Fibroblast of skin of right biceps (primary cell): Measurements from ENCODE around the gene IGFBP5.
A peak's percentile ranks its signal among the peaks of the same experiment; 100 is the strongest.

Experiments
- DNase-seq: peaks from one replicate; pipeline ENCODE4 v3.0.0-alpha.2; 2013

Gene IGFBP5

DNA sequence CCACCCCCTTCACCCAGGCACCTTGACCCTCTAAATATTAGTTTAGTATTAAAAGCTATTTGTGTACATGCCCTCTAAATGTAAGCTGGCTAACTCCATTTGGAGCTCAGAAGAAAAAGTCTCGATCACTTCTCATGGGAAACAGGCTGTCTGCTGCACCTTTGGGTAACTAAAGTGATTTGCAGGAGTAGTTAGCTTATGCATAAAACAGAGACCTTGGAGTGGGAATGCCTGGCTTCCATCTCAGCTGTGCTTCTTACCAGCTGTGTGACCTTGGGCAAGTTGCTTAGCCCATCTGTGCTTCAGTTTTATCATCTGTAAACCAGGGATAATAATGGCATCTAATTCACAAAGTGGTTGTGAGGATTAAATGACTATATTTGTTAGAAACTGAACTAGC is 32.2 kb downstream of the IGFBP5 start:
- DNase-seq: no peak

DNA sequence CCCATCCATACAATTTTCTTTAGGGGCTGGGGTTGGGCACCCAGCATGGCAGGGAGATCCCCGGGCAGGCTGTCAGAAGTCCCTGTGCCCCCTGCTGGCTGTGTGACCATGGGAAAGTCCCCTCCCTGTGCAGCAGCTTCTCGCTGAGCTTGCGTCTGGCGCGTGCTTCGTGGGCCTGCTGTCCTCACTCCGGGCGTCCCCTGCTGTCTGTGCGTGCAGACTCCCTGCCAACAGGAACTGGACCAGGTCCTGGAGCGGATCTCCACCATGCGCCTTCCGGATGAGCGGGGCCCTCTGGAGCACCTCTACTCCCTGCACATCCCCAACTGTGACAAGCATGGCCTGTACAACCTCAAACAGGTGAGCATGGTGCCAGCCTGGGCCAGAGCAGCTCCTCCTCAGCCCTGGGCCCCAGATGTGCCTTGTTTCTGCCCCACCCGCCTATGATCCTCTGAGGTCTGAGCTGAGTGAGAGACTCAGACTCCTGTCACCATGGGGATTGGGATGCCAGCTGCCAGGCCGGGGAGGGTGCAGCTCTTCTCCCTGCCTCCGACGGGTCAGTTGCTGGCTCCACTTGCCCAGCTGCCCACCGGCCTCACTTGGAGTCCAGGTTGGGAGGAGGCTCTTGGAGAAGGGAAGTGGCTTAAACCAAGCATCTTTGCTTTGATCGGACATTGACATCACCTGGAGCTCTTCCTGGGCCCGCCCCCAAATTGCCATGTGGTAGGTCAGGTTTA is 33.5 kb downstream of the IGFBP5 start:
- DNase-seq: no peak

DNA sequence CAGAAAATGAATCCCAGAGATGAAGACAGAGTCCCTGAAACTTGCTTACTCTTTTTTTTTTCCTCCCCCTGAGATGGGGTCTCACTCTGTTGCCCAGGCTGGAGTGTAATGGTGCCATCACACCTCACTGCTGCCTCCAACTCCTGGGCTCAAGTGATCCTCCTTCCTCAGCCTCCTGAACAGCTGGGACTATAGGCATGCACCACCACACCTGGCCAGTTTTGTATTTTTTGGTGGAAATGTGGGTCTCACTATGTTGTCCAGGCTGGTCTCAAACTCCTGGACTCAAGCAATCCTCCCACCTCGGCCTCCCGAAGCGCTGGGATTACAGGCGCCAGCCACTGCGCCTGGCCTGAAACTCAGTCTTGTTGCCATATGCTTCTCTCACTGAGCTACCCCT is 34.3 kb downstream of the IGFBP5 start:
- DNase-seq: no peak

DNA sequence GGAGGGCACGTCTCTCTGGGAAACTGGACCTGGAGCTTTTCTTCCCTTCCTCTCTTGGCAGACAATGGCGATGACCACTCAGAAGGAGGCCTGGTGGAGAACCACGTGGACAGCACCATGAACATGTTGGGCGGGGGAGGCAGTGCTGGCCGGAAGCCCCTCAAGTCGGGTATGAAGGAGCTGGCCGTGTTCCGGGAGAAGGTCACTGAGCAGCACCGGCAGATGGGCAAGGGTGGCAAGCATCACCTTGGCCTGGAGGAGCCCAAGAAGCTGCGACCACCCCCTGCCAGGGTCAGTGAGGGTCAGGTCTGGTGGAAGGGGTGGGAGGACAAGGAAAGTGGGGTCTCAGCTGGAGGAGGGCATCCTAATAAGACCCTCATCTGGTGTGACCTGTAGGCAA is 34.9 kb downstream of the IGFBP5 start:
- DNase-seq: no peak

DNA sequence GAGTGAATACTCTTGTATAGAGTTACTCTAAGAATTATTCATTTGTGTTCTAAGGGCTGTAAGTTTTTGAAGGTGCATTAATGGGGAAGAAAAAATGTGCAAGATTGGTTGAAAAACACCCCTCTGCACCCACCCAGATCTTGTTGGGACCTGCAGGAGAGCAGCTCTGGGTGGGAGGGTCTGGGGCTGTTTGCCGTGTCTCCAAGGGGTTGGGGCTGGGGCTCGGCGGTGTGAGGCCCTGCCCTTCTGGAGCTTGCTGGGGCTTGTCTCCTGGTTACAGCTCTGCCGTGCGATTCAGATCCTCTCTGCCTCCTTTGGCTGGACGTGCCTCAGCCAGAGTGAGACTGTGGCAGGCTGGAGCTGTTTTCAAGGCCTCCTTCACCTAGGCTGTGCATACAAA is 36.1 kb downstream of the IGFBP5 start:
- no peak for DNase-seq

DNA sequence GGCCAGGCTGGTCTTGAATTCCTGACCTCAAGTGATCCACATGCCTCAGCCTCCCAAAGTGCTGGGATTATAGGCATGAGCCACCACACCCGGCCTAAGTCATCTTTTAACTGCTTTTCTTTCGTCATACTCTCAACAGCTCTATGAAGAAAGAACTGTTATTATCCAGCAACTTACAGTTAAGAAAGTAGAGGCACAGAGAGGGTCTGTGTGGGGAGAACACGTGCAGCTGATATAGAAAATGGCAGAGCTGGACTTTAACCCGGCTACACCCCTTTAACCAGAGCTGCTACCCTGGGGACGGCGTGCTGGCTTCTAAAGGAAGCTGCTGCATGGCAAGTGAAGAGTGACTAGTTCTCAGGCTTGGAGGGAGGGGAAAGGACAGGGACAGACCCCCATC is 36.6 kb downstream of the IGFBP5 start:
- DNase-seq: no peak

DNA sequence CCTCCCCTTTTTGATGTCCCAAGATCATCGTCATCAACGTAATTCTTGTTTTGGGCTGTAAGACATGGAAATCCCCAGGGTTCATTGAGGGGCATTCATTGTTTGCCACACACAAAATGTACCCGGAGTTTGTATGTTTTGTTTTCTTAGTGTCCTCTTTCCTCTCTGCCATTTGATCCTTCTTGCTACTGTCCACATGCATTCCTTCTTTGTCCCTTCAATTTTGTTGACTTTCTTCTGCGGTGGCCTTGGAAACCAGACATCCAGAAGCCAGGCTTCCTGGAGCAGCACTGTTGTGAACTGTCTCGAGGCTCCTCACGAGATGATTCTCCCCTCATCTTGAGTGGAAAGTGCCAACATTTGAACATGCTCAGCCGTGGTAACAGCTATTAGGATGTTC is 37.4 kb downstream of the IGFBP5 start:
- no peak for DNase-seq

DNA sequence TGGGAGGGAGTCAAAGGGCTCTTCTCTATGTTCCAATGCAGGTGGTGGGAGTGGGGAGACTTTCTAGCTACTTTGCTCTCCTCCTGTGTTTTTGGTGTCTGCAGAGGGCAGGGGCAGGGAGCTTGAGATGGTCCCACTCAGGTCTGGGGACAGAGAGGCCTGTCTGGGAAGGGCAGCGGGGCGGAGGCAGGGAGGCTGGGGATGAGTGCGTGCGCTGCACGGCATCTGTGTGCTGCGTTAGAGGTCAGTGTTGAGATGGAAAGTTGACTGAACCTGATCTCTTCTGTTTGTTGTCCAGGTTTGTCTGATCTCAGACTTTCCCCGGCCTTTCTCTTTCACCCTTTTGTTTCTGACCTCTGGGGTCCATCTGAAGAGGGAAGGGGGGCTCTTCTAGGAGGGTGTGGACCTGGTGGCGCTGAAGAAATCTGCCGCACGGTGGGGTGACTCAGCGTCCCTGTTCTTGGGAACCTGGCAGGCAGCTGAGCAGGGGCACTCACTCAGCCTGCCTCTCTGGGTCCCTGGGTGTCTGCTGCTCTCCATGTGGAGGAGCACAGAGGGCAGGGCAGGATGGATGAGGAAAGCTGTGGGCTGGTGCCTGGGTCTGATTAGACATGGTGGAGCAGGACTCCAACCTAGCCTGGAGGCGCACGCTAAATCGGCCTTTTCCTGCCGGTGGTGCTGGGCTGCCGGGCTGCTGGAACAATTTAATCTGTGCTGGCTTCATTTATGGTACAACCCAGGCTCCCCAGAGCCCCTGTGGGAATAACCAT is 38.1 kb downstream of the IGFBP5 start:
- DNase-seq: no peak

DNA sequence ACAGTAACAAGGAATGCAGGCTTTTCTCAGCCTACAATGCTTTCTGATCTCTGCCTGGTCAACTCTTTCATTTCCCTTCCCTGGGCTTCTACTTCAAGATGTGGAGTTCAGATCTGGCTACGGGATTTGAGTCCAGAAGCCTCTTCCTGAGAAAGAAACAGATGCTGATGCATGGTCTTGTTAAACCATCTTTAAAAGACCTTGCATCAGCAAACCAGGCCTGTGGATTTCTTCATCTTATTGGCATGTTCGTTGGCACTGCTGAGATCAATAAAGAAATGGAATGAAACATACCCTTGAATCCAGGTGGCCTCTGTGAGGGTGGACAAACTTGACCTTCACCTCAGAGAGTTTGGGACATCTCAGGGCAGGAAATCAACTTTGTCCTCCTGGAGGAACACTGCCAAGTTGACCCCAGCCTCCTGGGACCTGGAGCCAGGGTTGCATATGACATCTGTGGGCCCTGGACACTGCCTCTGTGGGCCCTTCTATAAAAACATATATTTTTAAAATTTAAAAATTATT is 40.8 kb downstream of the IGFBP5 start:
- no peak for DNase-seq

DNA sequence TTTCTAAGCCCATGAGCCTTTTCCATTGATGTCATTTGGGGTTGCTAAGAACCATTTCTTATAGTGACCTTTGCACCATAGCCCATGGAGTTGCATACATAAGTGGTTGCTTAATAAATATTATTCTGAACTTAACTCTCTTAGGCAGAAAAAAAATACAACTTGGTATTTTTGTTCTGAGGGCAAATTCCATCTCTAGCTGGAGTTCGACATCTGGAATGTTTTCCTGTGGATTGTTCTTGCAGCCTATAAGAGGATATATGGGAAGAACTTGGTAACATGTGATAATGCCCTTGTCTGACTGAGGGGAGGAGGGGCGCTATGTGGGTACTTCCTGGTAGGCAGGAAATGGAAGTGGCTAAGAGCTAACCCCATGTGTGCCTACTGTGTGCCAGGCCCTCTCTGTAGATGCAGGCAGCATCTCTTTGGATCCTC is 41.4 kb downstream of the IGFBP5 start:
- DNase-seq: no peak

DNA sequence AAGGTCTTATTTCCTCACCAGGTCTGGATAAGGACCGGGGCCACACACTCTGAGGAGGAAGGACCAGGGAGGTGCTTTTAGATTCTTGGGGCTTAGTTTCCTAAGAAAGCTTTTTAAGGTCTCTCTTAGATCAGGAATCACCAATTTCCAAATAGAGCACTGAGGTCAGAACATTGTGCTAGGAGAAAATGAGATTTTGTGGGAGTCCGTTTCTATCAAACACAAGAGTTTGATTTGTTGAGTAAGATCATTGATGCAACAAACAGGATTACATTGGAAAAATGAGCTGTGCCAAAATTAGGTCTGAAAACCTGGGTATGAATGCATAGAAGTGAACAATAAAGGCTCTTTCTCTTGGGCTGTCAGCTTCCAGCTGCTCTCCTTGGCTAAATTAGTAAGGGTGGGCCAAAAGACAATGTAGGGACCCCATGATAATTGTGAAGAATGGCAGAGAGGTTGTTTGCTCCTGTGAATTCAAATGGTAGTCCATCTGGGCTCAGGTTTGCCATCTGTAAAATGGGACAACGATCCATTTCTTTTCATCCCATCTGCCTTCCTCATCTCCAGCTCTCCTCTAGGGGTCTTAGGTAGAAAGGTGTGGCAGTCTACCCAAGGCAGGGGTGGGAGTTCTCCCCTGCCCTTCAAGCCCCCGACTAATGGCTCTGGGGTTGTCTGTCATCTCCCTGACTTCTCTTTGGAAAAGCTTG is 42.1 kb downstream of the IGFBP5 start:
- no peak for DNase-seq

DNA sequence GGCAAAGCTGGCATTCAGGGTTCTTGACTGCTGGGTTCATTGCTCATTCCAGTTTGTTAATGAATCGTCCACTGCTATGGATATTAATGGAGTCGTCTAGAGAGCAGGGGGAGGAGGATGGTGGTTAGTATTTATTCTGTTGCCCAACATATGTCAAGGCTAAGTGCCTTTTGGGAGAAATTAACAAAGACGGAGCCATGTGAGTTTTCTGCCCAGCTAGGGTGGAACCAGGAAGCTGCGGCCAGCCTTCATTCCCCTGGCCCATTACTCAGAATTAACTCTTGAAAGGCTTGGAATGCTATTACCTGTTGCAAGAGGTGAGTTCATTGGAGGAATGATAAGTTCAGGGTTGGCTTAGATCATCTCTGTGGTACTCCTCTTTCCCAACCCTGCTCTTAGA is 42.8 kb downstream of the IGFBP5 start:
- DNase-seq: no peak

DNA sequence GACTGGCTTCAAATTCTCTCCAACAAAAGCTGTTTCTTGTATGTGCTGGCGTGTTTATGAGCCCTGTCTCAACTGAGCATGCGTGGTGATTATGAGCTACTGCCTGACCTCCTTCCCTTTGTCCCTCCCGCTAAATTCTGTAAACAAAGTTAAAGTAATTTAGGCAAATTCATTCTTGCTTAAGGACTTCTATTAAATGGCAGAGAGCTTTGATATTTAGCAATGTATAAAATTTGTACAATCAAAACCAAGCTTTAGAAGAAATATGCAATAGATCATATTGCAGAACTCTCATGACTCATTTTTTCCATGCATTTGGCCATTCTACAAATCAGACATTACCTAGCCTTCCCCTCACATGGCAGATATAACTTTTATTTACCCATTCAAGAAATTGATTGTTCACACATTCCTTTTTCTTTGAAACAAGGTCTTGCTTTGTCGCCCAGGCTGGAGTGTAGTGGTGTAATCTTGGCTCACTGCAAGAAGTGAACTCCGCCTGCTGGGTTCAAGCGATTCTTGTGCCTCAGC is 43.9 kb downstream of the IGFBP5 start:
- peak; percentile 75 for DNase-seq

DNA sequence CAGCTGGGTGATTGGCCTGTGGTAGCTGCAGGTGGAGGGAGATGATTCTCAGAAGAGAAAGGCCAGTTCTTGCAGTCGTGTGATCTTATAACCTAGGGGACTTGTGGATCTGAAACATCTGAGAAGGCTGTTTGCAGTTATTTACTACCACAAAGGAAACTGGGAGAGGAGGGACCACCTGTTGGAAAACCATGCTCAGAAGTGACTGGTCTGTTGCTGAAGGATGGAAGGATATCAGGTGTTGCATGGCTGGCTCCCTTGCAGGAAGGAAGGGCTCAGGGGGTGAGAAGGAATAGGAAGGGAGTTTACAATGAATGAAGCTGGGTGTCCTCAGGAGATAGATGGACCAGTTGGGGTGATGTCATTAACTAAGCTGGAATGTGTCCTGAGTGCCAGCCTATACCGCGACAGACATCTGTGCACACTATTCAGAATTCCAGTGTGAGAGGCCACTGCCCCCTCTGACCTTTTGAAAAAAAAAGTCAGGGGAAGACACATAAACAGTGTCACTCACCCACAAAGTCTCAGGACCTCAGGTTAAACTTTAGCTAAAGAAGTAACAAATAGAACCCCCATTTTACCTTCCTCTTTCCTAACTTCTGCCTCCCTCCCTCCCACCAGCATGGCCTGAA is 44.6 kb downstream of the IGFBP5 start:
- no peak for DNase-seq

DNA sequence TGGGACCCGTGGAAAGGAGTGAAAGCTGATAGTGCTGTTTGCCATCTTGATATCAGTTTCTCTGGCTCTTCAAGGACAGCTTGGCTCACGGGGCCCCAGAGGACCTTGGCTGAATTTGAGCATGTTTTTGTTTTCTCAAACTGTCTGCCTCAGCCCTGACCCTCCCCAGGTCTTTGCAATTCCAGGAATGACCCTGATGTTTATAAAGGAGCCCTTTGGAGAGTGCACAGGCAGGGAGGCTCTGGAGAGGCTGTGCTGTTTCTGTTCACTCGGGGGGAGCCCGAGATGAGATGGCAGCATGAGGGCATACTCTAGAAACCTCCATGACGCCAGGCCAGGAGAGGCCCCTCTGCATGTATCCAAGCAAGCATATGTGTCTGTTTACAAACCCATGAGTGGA is 45.8 kb downstream of the IGFBP5 start:
- no peak for DNase-seq

DNA sequence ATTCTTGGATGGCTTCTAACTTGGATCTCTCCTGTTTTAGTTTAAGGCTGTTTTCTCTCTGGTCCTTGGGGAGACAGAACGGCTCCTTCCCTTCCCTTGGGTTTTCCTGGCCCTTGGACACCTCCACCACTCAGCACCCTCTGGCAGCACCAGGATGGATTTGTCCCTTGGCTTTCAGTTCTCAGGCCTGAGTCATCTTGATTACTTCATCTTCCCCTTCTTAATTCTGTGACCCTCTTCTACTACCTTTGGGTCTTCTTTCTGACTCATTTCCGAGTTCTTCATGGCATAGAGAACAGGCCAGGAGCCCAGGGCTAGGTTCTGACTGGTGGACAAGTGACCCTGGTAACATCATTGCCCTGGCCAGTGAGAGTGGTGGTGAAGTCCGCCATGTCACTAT is 47.2 kb downstream of the IGFBP5 start:
- DNase-seq: peak; percentile 70

DNA sequence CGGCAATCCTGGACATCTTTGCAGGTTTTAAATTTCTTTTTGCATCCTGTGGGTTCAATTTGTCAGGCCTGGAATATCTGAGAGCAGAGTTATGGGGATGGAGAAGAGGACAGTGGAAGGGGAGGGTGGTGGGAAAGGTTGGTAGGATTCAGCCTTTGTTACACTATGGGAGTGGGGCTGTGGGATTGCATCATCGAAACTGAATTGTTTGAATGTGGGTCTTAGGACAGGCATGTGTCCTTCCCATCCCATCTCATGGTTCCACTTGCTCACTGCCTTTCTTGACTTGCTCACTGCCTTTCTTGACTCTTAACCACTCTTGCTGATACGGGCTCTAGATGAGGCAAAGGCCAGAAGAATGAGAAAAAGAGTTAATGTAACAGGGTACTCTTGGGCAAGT is 49.2 kb downstream of the IGFBP5 start:
- no peak for DNase-seq

DNA sequence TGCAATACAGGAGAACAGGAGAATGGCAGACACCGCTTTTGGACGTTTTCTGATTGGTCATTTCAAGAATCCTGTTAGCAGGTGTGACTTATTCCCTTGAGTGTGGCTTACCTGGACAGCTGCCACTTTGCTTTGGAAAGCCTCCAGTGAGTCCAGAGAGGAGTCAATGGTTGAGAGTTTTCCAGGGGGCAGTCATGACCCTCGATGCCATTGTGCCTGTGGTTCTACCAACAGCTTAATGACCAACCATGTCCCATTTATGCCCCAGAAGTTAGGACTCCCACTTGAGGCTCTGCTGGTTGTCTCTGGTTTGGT is 49.8 kb downstream of the IGFBP5 start:
- no peak for DNase-seq

DNA sequence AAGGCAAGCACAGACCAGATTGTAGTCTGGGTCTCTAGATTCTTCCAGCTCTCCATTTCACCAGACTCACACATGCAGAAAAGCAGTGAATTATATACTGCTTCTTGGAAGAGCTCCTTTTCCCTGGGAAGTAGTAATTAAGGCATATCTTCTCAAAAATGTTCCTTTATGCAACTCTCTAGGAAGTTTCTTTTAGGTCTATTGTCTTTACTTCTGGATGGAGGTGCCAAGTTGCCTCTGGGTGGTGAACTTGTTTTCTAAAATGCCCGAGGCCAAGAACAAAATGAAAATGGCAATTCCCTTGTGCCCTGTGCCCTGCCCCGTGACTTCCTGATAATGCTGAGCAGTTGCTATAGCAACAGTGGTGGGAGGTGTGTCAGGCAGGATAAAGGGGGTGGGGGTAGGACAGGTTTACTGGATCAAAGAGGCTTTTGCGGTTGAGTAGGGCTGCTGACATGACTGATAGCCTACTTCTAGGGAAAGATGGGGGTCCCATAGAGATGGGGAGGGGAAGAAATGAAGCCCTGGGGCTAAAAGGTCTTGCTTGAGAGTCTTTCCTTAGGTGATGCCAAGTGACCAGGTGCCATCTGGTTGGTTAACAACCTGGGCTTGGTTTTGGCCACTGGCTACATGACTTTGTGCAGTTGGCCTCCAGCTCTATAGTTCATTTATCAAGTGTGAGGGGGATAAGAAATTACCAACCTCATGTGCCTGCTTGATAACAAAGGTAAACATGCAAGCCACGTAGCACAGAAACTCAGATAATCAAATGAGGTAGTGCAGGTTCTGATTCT is 50.3 kb downstream of the IGFBP5 start:
- no peak for DNase-seq

DNA sequence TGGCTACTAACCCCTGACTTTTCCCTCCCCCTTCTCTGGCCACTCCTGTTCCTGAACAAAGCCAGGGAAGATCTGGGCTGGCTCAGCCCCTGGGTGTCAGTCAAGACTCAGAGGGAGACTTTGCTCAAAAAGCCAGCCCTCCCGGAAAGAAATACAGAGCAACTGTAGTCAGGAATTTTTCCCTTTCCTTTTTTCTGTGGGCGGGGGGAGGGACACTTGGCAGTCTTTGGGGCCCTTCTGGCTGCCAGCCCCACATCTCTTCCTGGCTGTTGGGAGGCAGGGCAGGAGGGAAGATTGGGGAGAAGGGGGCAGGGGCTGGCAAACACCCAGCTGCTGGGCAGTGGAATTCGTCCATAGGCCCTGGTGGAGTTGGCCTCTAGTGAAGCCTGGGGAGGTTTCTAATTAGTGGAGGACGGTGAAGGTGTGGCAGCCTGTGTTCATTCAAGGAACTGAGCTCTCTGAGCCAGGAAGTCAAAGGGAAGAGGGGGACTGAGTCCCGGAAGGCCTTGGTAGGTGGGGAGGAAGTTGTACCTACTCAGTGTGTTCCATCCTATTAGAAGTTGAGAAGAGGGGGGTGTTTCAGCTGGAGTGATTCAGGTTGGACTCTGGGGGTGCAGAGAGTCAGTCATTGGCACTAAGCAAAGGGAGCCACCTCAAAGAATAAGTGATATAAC is 51.2 kb downstream of the IGFBP5 start:
- DNase-seq: peak; percentile 45

DNA sequence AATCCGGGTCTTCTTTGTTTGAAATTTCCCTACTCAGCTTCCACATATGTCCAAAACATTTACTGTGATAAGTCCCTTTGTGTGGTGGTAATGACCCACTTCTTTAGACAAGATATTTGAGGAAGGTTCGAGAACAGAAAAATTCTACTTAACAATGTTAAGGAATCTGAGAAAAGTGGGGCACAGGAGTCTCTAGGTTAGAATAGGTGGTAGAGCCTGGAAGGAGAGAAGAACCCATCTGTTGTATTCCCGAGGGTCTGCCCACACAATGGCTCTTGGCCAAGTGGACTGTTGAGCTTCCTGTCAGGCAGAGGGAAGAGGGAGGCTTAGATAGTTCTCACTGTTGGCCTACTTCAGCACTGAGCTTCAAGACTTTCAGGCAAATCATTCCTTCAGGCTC is 57.9 kb downstream of the IGFBP5 start:
- no peak for DNase-seq
